ENCODE results near the gene KCTD4.
A peak's percentile ranks its signal among the peaks of the same experiment; 100 is the strongest.
"Not testable (repeated sequence)": the region's sequence is repeated elsewhere in the genome, so short reads cannot be mapped to it uniquely, and the experiment has no call there.

KCTD4 gene

GRCh38 chr13:45200701-45201232 is at the start of gene KCTD4:
KCTD4 (minus strand) TSS chr13:45201045; CDS start chr13:45194567, 6,478 bp downstream.
- DNase-seq: no peak

GRCh38 chr13:45249662-45250061 is 48.8 kb upstream of the KCTD4 start:
- no peak for DNase-seq

- not testable (repeated sequence) for DNase-seq
Observed at GRCh38 chr13:45244736-45245135, 43.9 kb upstream of the KCTD4 start.

GRCh38 chr13:45243077-45243476 is 42.2 kb upstream of the KCTD4 start:
- DNase-seq: peak; percentile 15

- no peak for DNase-seq
Observed at GRCh38 chr13:45242524-45242923, 41.7 kb upstream of the KCTD4 start.

GRCh38 chr13:45242070-45242469 is 41.2 kb upstream of the KCTD4 start:
- peak; percentile 39 for DNase-seq

- no peak for DNase-seq
Observed at GRCh38 chr13:45240143-45240542, 39.3 kb upstream of the KCTD4 start.

GRCh38 chr13:45238945-45239795 is 38.3 kb upstream of the KCTD4 start:
- DNase-seq: no peak

- no peak for DNase-seq
Observed at GRCh38 chr13:45232591-45232990, 31.7 kb upstream of the KCTD4 start.

- DNase-seq: peak; percentile 65
Observed at GRCh38 chr13:45231722-45232121, 30.9 kb upstream of the KCTD4 start.

GRCh38 chr13:45231305-45231704 is 30.5 kb upstream of the KCTD4 start:
- DNase-seq: peak; percentile 53

- DNase-seq: no peak
Observed at GRCh38 chr13:45229172-45229571, 28.3 kb upstream of the KCTD4 start.

GRCh38 chr13:45228002-45228401 is 27.2 kb upstream of the KCTD4 start:
- no peak for DNase-seq

- no peak for DNase-seq
Observed at GRCh38 chr13:45226024-45226423, 25.2 kb upstream of the KCTD4 start.

- no peak for DNase-seq
Observed at GRCh38 chr13:45225370-45225769, 24.5 kb upstream of the KCTD4 start.

GRCh38 chr13:45224176-45224575 is 23.3 kb upstream of the KCTD4 start:
- no peak for DNase-seq

- DNase-seq: no peak
Observed at GRCh38 chr13:45222919-45223318, 22.1 kb upstream of the KCTD4 start.

GRCh38 chr13:45222516-45222915 is 21.7 kb upstream of the KCTD4 start:
- no peak for DNase-seq

GRCh38 chr13:45220403-45220802 is 19.6 kb upstream of the KCTD4 start:
- DNase-seq: peak; percentile 26

GRCh38 chr13:45219938-45220375 is 19.1 kb upstream of the KCTD4 start:
- peak; percentile 87 for DNase-seq

- peak; percentile 68 for DNase-seq
Observed at GRCh38 chr13:45219123-45219891, 18.5 kb upstream of the KCTD4 start.

- peak; percentile 15 for DNase-seq
Observed at GRCh38 chr13:45218689-45219088, 17.8 kb upstream of the KCTD4 start.

GRCh38 chr13:45216193-45216592 is 15.3 kb upstream of the KCTD4 start:
- no peak for DNase-seq
